LNCaP clone FGC (cell line): ENCODE measurements around the gene SCMH1.
"Not testable (repeated sequence)": the region's sequence is repeated elsewhere in the genome, so short reads cannot be mapped to it uniquely, and the experiment has no call there.

Source experiments
- DNase-seq: peaks from one replicate; pipeline ENCODE4 v3.0.0-alpha.2; 2011; ENCODE audit warnings: low read depth
- H3K4me3 ChIP-seq: 2 replicates; pipeline ENCODE4 v1.5.1; 2011; ENCODE audit warnings: mild to moderate bottlenecking, low read depth, low read length, control low read depth
- CTCF ChIP-seq: IDR thresholded peaks from 2 replicates; pipeline ENCODE4 v1.5.1; 2012; ENCODE audit warnings: mild to moderate bottlenecking; ENCODE audit not compliant: control insufficient read depth, insufficient read depth; ENCODE audit errors: extremely low read depth

SCMH1 gene

GRCh38 chr1:41218152-41218551 lies 24.0 kb downstream of the SCMH1 start:
- no peak for DNase-seq
- H3K4me3 ChIP-seq, result no peak overlapping the region
- no peak for TF ChIP-seq CTCF

DNA sequence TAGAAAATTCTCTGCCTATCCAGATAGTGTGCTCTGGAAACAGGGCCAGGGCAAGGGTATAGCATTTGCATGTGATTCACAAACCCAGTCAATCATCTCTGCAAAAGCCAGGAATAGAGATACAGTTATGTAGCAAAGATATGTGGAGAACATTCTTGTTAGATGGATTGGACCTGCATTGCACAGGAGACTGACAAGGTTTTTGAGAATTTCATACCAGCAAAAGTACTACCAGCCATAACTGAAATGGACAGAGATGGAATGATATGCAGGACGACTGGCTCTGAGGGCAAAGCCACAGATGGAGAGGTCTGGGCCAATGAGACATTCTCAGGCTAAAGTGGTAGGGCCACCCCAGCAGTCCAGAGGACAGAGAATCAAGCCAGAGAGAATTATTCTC lies 24.7 kb downstream of the SCMH1 start:
- no peak for TF ChIP-seq CTCF
- DNase-seq, result no peak
- no peak overlapping the region for H3K4me3 ChIP-seq

DNA sequence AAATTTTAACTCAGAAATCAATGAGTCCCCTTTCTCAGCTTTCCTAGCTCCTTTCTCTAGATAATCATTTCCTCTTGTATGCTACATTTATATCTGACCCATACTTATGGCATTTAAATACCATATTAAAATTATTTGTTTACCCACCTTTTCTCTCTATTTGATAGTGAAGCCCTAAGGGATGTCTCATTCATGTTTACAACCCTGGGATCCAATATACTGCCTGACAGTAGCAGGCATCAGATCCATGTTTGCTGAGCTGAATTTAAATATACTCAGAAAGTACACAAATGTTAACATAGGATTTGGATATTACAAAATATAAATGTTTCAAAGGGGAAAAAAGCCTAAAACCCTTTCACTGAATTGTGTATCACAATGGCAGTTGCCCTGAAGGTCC lies 26.5 kb downstream of the SCMH1 start:
- no peak overlapping the region for H3K4me3 ChIP-seq
- TF ChIP-seq CTCF, result no peak
- DNase-seq, result peak; percentile 89

DNA sequence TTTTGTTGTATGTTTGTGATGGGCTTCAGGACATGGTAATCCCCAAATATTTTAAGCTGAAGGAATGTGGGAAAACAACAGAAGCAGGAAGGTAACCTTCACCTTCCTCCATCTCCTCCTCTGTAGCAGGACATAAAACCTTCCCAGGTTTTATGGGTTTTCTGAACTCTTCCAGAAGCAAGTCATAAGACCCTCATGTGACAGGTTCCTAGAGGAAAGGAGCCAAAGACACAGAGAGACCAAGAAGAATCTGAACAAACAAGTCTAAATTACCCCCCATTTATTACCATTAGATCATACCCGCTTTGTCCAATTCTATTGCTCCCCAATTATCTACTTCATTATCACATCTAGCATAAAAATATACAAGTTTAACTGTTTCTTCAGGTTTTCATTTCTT lies 28.8 kb downstream of the SCMH1 start:
- H3K4me3 ChIP-seq, result no peak overlapping the region
- no peak for TF ChIP-seq CTCF
- no peak for DNase-seq

DNA sequence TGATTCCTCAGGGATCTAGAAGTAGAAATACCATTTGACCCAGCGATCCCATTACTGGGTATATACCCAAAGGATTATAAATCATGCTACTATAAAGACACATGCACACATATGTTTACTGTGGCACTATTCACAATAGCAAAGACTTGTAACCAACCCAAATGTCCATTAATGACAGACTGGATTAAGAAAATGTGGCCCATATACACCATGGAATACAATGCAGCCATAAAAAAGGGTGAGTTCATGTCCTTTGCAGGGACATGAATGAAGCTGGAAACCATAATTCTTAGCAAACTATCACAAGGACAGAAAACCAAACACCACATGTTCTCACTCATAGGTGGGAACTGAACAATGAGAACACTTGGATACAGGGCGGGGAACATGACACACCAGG lies 30.5 kb downstream of the SCMH1 start:
- H3K4me3 ChIP-seq, DNase-seq: not testable (repeated sequence)

- not testable (repeated sequence) for H3K4me3 ChIP-seq, DNase-seq
Measured at GRCh38 chr1:41207053-41207452, 35.1 kb downstream of the SCMH1 start.

- H3K4me3 ChIP-seq, result no peak overlapping the region
- DNase-seq, result no peak
Measured at GRCh38 chr1:41200728-41201127, 41.4 kb downstream of the SCMH1 start.

GRCh38 chr1:41199375-41199774 lies 42.7 kb downstream of the SCMH1 start:
- no peak for DNase-seq
- TF ChIP-seq CTCF, result no peak
- H3K4me3 ChIP-seq, result no peak overlapping the region

More at GRCh38 chr1:41200728-41201127, 41.4 kb downstream of the SCMH1 start:
- TF ChIP-seq CTCF, result no peak
